SK-N-SH (cell line): ENCODE measurements around the gene RNF150. TPM values are rescaled to one million over a fixed set of nuclear protein-coding genes. Genes with fewer than 3 reads are reported as not detected.

Experiments
- CTCF ChIA-PET: fragments of 300-600, 350-600 bp; formaldehyde crosslinking; extraction: SDS; loops from one replicate; lab custom pipeline; 2021; lab: Yijun Ruan, JAX
- POLR2A ChIA-PET: fragments of 350-600 bp; sonication (Branson Sonifier 250); formaldehyde crosslinking; extraction: SDS; loops from one replicate; lab custom pipeline; 2020; ENCODE audit warnings: antibody characterized with exemption, inconsistent platforms; lab: Yijun Ruan, JAX
- DNase-seq: peaks from one replicate; pipeline ENCODE4 v3.0.0; 2012
- H2AFZ ChIP-seq: fragments of 200-600 bp; sonication (generic); 2 replicates; pipeline ENCODE4 v1.8.1; 2016; ENCODE audit warnings: antibody characterized with exemption, mild to moderate bottlenecking, low read depth
- H3F3A ChIP-seq: fragments of 200-600 bp; sonication (generic); replicated peaks from 2 replicates; pipeline ENCODE3; 2016; ENCODE audit warnings: antibody characterized with exemption, mild to moderate bottlenecking; ENCODE audit not compliant: insufficient read depth
- H3K27ac ChIP-seq, 2 experiments: fragments of 200-500 bp in 1 of 2; fragments of 200-600 bp in 1 of 2; sonication (Bioruptor generic) in 1 of 2; sonication (generic), shearing (Covaris generic) in 1 of 2; 2 replicates each; pipeline versions ENCODE4 v1.5.1 to v1.6.1; 2014 to 2016; ENCODE audit warnings: low read depth in 2 of 2, inconsistent platforms in 1 of 2, low read length in 1 of 2, mild to moderate bottlenecking in 1 of 2, mixed read lengths in 1 of 2
- H3K27me3 ChIP-seq: fragments of 200-600 bp; sonication (generic), shearing (Covaris generic); 2 replicates; pipeline ENCODE4 v1.6.1; 2016; ENCODE audit warnings: mixed run types; ENCODE audit not compliant: insufficient read depth
- H3K36me3 ChIP-seq, 2 experiments: fragments of 200-500 bp in 1 of 2; fragments of 200-600 bp in 1 of 2; sonication (Bioruptor generic) in 1 of 2; sonication (generic) in 1 of 2; replicated peaks in 1 of 2; 2 replicates each; pipeline versions ENCODE3 to v1.5.1; 2014 to 2016; ENCODE audit warnings: low read length in 1 of 2, mild to moderate bottlenecking in 1 of 2; ENCODE audit not compliant: insufficient read depth in 2 of 2, control insufficient read depth in 1 of 2
- H3K4me1 ChIP-seq, 2 experiments: fragments of 200-500 bp in 1 of 2; fragments of 200-600 bp in 1 of 2; sonication (Bioruptor generic) in 1 of 2; sonication (generic), shearing (Covaris generic) in 1 of 2; 2 replicates each; pipeline versions ENCODE4 v1.5.1 to v1.6.1; 2014 to 2016; ENCODE audit warnings: low read depth in 1 of 2, low read length in 1 of 2, mixed run types in 1 of 2; ENCODE audit not compliant: insufficient read depth in 2 of 2, control insufficient read depth in 1 of 2
- H3K4me2 ChIP-seq: fragments of 200-600 bp; sonication (generic), shearing (Covaris generic); 2 replicates; pipeline ENCODE4 v1.6.1; 2017; ENCODE audit warnings: mixed run types
- H3K4me3 ChIP-seq, 2 experiments: fragments of 200-500 bp in 1 of 2; fragments of 200-600 bp in 1 of 2; sonication (Bioruptor generic) in 1 of 2; sonication (generic), shearing (Covaris generic) in 1 of 2; 2 replicates each; pipeline versions ENCODE4 v1.5.1 to v1.8.1; 2014 to 2016; ENCODE audit warnings: low read depth in 2 of 2, inconsistent platforms in 1 of 2, low read length in 1 of 2, mild to moderate bottlenecking in 1 of 2, mixed read lengths in 1 of 2, moderate library complexity in 1 of 2
- H3K79me2 ChIP-seq: fragments of 200-600 bp; sonication (generic); 2 replicates; pipeline ENCODE4 v1.8.1; 2017; ENCODE audit warnings: mild to moderate bottlenecking; ENCODE audit not compliant: insufficient read depth
- H3K9ac ChIP-seq: fragments of 200-600 bp; sonication (generic); 2 replicates; pipeline ENCODE4 v1.6.1; 2017; ENCODE audit warnings: mixed run types
- H3K9me2 ChIP-seq: fragments of 200-600 bp; sonication (generic); 2 replicates; pipeline ENCODE4 v1.6.1; 2017; ENCODE audit warnings: mixed run types
- H3K9me3 ChIP-seq: fragments of 200-600 bp; sonication (generic); 2 replicates; pipeline ENCODE4 v1.6.1; 2017; ENCODE audit warnings: mixed run types, mild to moderate bottlenecking, moderate library complexity
- H4K20me1 ChIP-seq: fragments of 200-600 bp; sonication (generic); 2 replicates; pipeline ENCODE4 v1.6.1; 2017; ENCODE audit warnings: mild to moderate bottlenecking, mixed run types; ENCODE audit not compliant: insufficient read depth
- JUND ChIP-seq: IDR thresholded peaks from 2 replicates; pipeline ENCODE4 v1.4.0; 2012
- MEF2A ChIP-seq: IDR thresholded peaks from 2 replicates; pipeline ENCODE4 v1.4.0; 2012; ENCODE audit warnings: low read depth, borderline replicate concordance
- PBX3 ChIP-seq: IDR thresholded peaks from 2 replicates; pipeline ENCODE4; 2012
- RCOR1 ChIP-seq: fragments of 150-350 bp; IDR thresholded peaks from 2 replicates; pipeline ENCODE4 v1.6.1; 2017; ENCODE audit warnings: antibody characterized with exemption, low read length
- REST ChIP-seq: IDR thresholded peaks from 2 replicates; pipeline ENCODE4 v1.6.1; 2012; ENCODE audit warnings: mild to moderate bottlenecking, low read depth, low read length, moderate library complexity
- RXRA ChIP-seq: IDR thresholded peaks from 2 replicates; pipeline ENCODE4 v1.4.0; 2012; ENCODE audit warnings: low read depth, mild to moderate bottlenecking, borderline replicate concordance
- SMC3 ChIP-seq: IDR thresholded peaks from 2 replicates; pipeline ENCODE4 v1.6.1; 2012; ENCODE audit warnings: low read depth, low read length, improper control_type of control experiment
- TAF1 ChIP-seq: IDR thresholded peaks from 2 replicates; pipeline ENCODE4 v1.6.1; 2012; ENCODE audit warnings: low read depth, mild to moderate bottlenecking, low read length, moderate library complexity, borderline replicate concordance
- TEAD4 ChIP-seq: IDR thresholded peaks from 2 replicates; pipeline ENCODE4 v1.4.0; 2012; ENCODE audit warnings: mild to moderate bottlenecking, borderline replicate concordance; ENCODE audit not compliant: insufficient read depth
- YY1 ChIP-seq: IDR thresholded peaks from 2 replicates; pipeline ENCODE4 v1.4.0; 2012; ENCODE audit warnings: low read depth, mild to moderate bottlenecking
- WGBS: methylation state at CpG from one replicate; pipeline ENCODE4 v1.1.6; 2017; ENCODE audit warnings: low lambda C conversion rate; 5-methylcytosine and 5-hydroxymethylcytosine counted together
- polyA plus RNA-seq, 3 experiments: library from polyadenylated mRNA; depleted of rRNA; stranded (reverse); fragments of >200 nt; gene quantifications; 2 replicates each; pipeline ENCODE4 v1.2.3, GENCODE V29; 2012
- TF ChIP-seq, protein P1 (sequence below): IDR thresholded peaks from 2 replicates; pipeline ENCODE4 v1.4.0; 2012; ENCODE audit warnings: low read depth

RNF150 gene
- polyA plus RNA-seq, 1 of the 3 experiments (the other 2 are of a cell fraction) = 5.8 TPM

- Histone ChIP-seq H3K36me3 (peaks cover 2 to 8% of the 10 kb centered on the region in 2 experiments), H3K27me3 (no peaks in the 10 kb centered on the region), H3K27ac (no peak overlapping the region), H3F3A (peaks cover 5% of the 10 kb centered on the region), H3K4me3 (no peak overlapping the region), H3K4me2 (no peak overlapping the region), H4K20me1 (no peaks in the 10 kb centered on the region), H2AFZ (no peak overlapping the region), H3K9me3 (peaks cover 2% of the 10 kb centered on the region; the same call in 1 of the 2 replicates), H3K9me2 (no peaks in the 10 kb centered on the region), H3K4me1 (no peaks in the 10 kb centered on the region; a peak in 1 of 4 replicates), H3K9ac (no peak overlapping the region), H3K79me2 (peaks cover 39% of the 10 kb centered on the region)
- CTCF ChIA-PET = no interaction called here
- DNase-seq = no peak
- 81% methylated on average over 5 of the region's 5 CpGs for WGBS
- TF ChIP-seq RCOR1 (no peak), YY1 (no peak), JUND (no peak), RXRA (no peak), PBX3 (no peak)
- POLR2A ChIA-PET = no interaction called here
These were observed 150.5 kb downstream of the RNF150 start for GRCh38 chr4:140982613-140983340.

GRCh38 chr4:140980426-140981200, 152.7 kb downstream of the RNF150 start:
- Histone ChIP-seq H3K4me1 (no peaks in the 10 kb centered on the region; a peak in 1 of 4 replicates), H3K9me3 (no peaks in the 10 kb centered on the region), H3K4me2 (no peak overlapping the region), H4K20me1 (no peaks in the 10 kb centered on the region), H2AFZ (no peak overlapping the region), H3K4me3 (no peak overlapping the region)
- 78% methylated on average over 5 of the region's 5 CpGs for WGBS
- no peak for DNase-seq
- POLR2A ChIA-PET = no interaction called here
- TF ChIP-seq, protein P1, sequence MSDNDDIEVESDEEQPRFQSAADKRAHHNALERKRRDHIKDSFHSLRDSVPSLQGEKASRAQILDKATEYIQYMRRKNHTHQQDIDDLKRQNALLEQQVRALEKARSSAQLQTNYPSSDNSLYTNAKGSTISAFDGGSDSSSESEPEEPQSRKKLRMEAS = no peak
- TF ChIP-seq YY1 = no peak
- TF ChIP-seq, all 33 proteins: peak for 0
- CTCF ChIA-PET = no interaction called here
- Histone ChIP-seq H3K9me2 (no peaks in the 10 kb centered on the region), H3F3A (no peaks in the 10 kb centered on the region), H3K27me3 (no peaks in the 10 kb centered on the region), H3K27ac (no peak overlapping the region), H3K79me2 (peaks cover 20% of the 10 kb centered on the region), H3K9ac (no peak overlapping the region), H3K36me3 (peaks cover 4 to 8% of the 10 kb centered on the region in 2 experiments)

DNA sequence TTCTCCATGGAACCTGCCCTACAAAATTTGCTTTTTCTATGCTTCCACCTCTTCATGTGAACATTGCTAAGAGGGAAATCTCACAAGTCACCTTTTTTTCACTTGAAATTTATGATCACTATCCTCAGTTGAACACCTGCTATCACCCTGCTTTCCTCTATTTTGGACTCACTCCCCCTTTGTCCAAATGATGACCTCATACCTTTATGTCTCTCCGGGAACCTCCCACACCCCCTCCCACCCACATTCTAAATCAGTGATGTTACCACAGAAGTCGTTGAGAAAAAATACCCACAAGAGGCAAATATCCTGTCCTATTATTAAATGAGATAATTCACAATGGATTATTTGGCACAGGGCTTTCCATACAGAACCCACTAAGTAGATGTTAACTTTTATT, 156.5 kb downstream of the RNF150 start:
- ChIA-PET CTCF (no interaction called here), POLR2A (no interaction called here)
- Histone ChIP-seq H3K4me2 (no peak overlapping the region), H3K9me3 (no peaks in the 10 kb centered on the region), H4K20me1 (no peaks in the 10 kb centered on the region), H3K36me3 (peaks cover 0 to 4% of the 10 kb centered on the region in 2 experiments), H3K27ac (no peak overlapping the region), H3F3A (no peaks in the 10 kb centered on the region), H2AFZ (no peak overlapping the region), H3K9ac (no peak overlapping the region), H3K4me1 (peaks cover 0 to 9% of the 10 kb centered on the region in 2 experiments; a peak in 2 of 4 replicates), H3K27me3 (no peaks in the 10 kb centered on the region), H3K4me3 (no peak overlapping the region), H3K9me2 (no peaks in the 10 kb centered on the region), H3K79me2 (peaks cover 15% of the 10 kb centered on the region; the same call in 1 of the 2 replicates)
- TF ChIP-seq REST (no peak), TAF1 (no peak), SMC3 (no peak), MEF2A (no peak), TEAD4 (no peak)
- DNase-seq = no peak
- 83% methylated on average over 2 of the region's 2 CpGs for WGBS
